Measurements from ENCODE around the gene CLNK. TPM values are rescaled to one million over a fixed set of nuclear protein-coding genes. Genes with fewer than 3 reads are reported as not detected.

The CLNK gene
- total and polyA plus RNA-seq, 2 experiments from 2014 or later: not detected

DNA sequence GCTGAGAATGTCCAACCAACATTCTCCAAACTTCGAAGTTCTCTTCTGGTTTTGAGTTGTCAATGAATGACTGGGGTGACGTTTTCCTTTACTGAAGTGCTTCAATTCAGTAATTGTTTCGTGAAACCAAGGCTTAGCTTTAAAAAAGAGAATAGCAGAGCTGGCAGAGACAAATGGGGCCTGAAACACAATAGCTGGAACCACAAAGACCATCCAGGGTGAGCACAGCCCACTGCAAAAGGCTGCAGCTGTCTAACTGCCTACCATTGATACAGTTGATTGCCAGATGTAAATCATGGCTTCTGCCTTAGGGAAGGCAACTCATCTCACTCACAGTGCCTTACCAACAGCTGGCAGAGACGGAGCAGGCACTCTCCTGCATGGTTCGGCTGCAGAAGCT is 148.7 kb downstream of the CLNK start:
- no peak for DNase-seq (ENCODE audit: low spot score)
- no peaks in the 10 kb centered on the region for H4K20me1 ChIP-seq (ENCODE audit: insufficient read depth, poor library complexity, severe bottlenecking)
- H2AFZ ChIP-seq: no peak overlapping the region
- H3K4me3 ChIP-seq: no peak overlapping the region
- no peaks in the 10 kb centered on the region for H3K27me3 ChIP-seq
- no peak overlapping the region for H3K4me2 ChIP-seq
- H3K27ac ChIP-seq: no peak overlapping the region
- no peaks in the 10 kb centered on the region for H3K36me3 ChIP-seq (replicated peaks; ENCODE audit: insufficient read depth, low read depth)
- H3K4me1 ChIP-seq (ENCODE audit: insufficient read depth): no peaks in the 10 kb centered on the region
- no peaks in the 10 kb centered on the region for H3K9me3 ChIP-seq (ENCODE audit: low read depth)
- WGBS (ENCODE audit: low lambda C conversion rate, missing lambda C conversion rate): 66% methylated on average over 5 of the region's 5 CpGs
- no peaks in the 10 kb centered on the region for H3K9me2 ChIP-seq (replicated peaks; ENCODE audit: insufficient read depth)
- TF ChIP-seq EZH2phosphoT487 (IDR thresholded peaks at IDR 0.05; ENCODE audit: low read depth, severe bottlenecking, unreplicated experiment): no peak
- no peak for TF ChIP-seq CTCF (IDR thresholded peaks at IDR 0.05; ENCODE audit: poor library complexity)
- no peak for TF ChIP-seq EZH2 (IDR thresholded peaks at IDR 0.05; ENCODE audit: borderline replicate concordance)
- no peaks in the 10 kb centered on the region for H3K79me2 ChIP-seq

DNA sequence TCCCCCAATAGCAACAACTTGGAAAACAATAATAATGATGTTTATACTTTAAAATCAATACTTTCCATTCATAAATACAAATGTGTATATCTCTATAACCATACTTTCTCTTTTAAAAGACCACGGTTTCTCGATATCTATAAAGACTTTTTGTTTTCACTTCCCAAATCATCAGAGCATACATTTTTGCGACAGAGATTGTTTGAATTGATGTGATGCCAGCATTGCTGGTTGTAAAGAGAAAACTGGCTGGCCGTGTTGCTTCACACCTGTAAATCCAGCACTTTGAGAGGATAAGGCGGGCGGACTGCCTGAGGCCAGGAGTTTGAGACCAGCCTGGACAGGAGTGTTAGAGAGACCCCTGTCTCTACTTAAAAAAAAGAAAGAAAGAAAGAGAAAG is 149.7 kb downstream of the CLNK start:
- no peaks in the 10 kb centered on the region for H3K4me1 ChIP-seq (ENCODE audit: insufficient read depth)
- H3K27ac ChIP-seq: no peak overlapping the region
- TF ChIP-seq EZH2phosphoT487 (IDR thresholded peaks at IDR 0.05; ENCODE audit: low read depth, severe bottlenecking, unreplicated experiment): no peak
- no peak for TF ChIP-seq CTCF (IDR thresholded peaks at IDR 0.05; ENCODE audit: poor library complexity)
- TF ChIP-seq EZH2 (IDR thresholded peaks at IDR 0.05; ENCODE audit: borderline replicate concordance): no peak
- H3K9me2 ChIP-seq (replicated peaks; ENCODE audit: insufficient read depth): no peaks in the 10 kb centered on the region
- H4K20me1 ChIP-seq (ENCODE audit: insufficient read depth, poor library complexity, severe bottlenecking): no peaks in the 10 kb centered on the region
- WGBS (ENCODE audit: low lambda C conversion rate, missing lambda C conversion rate): 82% methylated on average over 6 of the region's 6 CpGs
- no peaks in the 10 kb centered on the region for H3K36me3 ChIP-seq (replicated peaks; ENCODE audit: insufficient read depth, low read depth)
- no peaks in the 10 kb centered on the region for H3K27me3 ChIP-seq
- H3K9me3 ChIP-seq (ENCODE audit: low read depth): no peaks in the 10 kb centered on the region
- no peak overlapping the region for H3K4me2 ChIP-seq
- no peak overlapping the region for H2AFZ ChIP-seq
- H3K79me2 ChIP-seq: no peaks in the 10 kb centered on the region
- DNase-seq (ENCODE audit: low spot score): no peak
- no peak overlapping the region for H3K4me3 ChIP-seq

GRCh38 chr4:10532155-10532554 is 152.4 kb downstream of the CLNK start:
- no peak for TF ChIP-seq EZH2phosphoT487 (IDR thresholded peaks at IDR 0.05; ENCODE audit: low read depth, severe bottlenecking, unreplicated experiment)
- no peak overlapping the region for H3K27ac ChIP-seq
- no peaks in the 10 kb centered on the region for H3K36me3 ChIP-seq (replicated peaks; ENCODE audit: insufficient read depth, low read depth)
- H2AFZ ChIP-seq: no peak overlapping the region
- H3K27me3 ChIP-seq: no peaks in the 10 kb centered on the region
- no peak overlapping the region for H3K4me2 ChIP-seq
- 69% methylated on average over 2 of the region's 2 CpGs for WGBS (ENCODE audit: low lambda C conversion rate, missing lambda C conversion rate)
- no peaks in the 10 kb centered on the region for H4K20me1 ChIP-seq (ENCODE audit: insufficient read depth, poor library complexity, severe bottlenecking)
- no peaks in the 10 kb centered on the region for H3K9me2 ChIP-seq (replicated peaks; ENCODE audit: insufficient read depth)
- H3K79me2 ChIP-seq: no peaks in the 10 kb centered on the region
- H3K4me3 ChIP-seq: no peak overlapping the region
- DNase-seq (ENCODE audit: low spot score): no peak
- no peaks in the 10 kb centered on the region for H3K4me1 ChIP-seq (ENCODE audit: insufficient read depth)
- no peaks in the 10 kb centered on the region for H3K9me3 ChIP-seq (ENCODE audit: low read depth)

DNA sequence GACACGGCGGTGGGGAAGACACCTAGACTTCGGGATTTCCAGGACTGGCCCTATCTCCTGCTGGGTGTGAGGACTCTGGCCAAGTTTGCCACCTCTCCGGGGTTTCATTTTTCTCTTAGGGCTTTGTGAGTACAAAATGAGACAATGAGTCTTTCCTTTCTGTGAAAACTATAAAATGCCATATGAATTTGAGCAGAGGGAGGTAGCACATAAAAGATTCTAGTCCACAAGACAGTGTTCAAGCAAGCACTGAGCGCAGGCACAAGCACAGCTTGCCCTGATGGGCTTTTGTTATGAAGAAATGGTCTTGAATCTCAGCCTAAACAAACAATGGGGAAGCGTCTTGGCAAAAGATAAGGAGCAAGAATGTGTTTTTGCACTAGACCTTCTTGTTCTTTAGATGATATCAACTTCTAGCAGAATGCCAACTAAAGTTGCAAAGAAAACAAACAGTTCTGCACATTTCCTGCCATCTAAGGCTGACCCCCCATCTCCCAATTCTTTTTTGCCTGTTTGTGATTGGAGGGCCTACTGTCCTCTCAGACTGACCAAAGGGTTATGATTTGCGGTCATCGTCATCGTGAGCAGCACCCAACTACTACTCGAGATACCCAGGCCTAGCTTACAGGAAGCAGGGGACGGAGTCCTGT is 154.3 kb downstream of the CLNK start:
- H3K9me3 ChIP-seq (ENCODE audit: low read depth): no peaks in the 10 kb centered on the region
- H3K4me2 ChIP-seq: no peak overlapping the region
- H2AFZ ChIP-seq: no peak overlapping the region
- H3K36me3 ChIP-seq (replicated peaks; ENCODE audit: insufficient read depth, low read depth): no peaks in the 10 kb centered on the region
- no peak for DNase-seq (ENCODE audit: low spot score)
- no peaks in the 10 kb centered on the region for H3K27me3 ChIP-seq
- 85% methylated on average over 11 of the region's 11 CpGs for WGBS (ENCODE audit: low lambda C conversion rate, missing lambda C conversion rate)
- no peaks in the 10 kb centered on the region for H3K4me1 ChIP-seq (ENCODE audit: insufficient read depth)
- H3K79me2 ChIP-seq: no peaks in the 10 kb centered on the region
- H3K4me3 ChIP-seq: no peak overlapping the region
- TF ChIP-seq EZH2 (IDR thresholded peaks at IDR 0.05; ENCODE audit: borderline replicate concordance) (no peak), EZH2phosphoT487 (IDR thresholded peaks at IDR 0.05; ENCODE audit: low read depth, severe bottlenecking, unreplicated experiment) (no peak), CTCF (IDR thresholded peaks at IDR 0.05; ENCODE audit: poor library complexity) (no peak)
- no peak overlapping the region for H3K27ac ChIP-seq
- H4K20me1 ChIP-seq (ENCODE audit: insufficient read depth, poor library complexity, severe bottlenecking): no peaks in the 10 kb centered on the region
- H3K9me2 ChIP-seq (replicated peaks; ENCODE audit: insufficient read depth): no peaks in the 10 kb centered on the region
